GM18870 (cell line): Measurements from ENCODE around the gene FBXW8.
A peak's percentile ranks its signal among the peaks of the same experiment; 100 is the strongest.

Source experiments
- ATAC-seq: cut with Tn5 transposase; IDR thresholded peaks from one replicate; pipeline ENCODE4 v1.9.1; 2021; ENCODE audit warnings: moderate library complexity; ENCODE audit not compliant: unreplicated experiment

Gene FBXW8, protein sequence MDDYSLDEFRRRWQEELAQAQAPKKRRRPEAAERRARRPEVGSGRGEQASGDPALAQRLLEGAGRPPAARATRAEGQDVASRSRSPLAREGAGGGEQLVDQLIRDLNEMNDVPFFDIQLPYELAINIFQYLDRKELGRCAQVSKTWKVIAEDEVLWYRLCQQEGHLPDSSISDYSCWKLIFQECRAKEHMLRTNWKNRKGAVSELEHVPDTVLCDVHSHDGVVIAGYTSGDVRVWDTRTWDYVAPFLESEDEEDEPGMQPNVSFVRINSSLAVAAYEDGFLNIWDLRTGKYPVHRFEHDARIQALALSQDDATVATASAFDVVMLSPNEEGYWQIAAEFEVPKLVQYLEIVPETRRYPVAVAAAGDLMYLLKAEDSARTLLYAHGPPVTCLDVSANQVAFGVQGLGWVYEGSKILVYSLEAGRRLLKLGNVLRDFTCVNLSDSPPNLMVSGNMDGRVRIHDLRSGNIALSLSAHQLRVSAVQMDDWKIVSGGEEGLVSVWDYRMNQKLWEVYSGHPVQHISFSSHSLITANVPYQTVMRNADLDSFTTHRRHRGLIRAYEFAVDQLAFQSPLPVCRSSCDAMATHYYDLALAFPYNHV

DNA sequence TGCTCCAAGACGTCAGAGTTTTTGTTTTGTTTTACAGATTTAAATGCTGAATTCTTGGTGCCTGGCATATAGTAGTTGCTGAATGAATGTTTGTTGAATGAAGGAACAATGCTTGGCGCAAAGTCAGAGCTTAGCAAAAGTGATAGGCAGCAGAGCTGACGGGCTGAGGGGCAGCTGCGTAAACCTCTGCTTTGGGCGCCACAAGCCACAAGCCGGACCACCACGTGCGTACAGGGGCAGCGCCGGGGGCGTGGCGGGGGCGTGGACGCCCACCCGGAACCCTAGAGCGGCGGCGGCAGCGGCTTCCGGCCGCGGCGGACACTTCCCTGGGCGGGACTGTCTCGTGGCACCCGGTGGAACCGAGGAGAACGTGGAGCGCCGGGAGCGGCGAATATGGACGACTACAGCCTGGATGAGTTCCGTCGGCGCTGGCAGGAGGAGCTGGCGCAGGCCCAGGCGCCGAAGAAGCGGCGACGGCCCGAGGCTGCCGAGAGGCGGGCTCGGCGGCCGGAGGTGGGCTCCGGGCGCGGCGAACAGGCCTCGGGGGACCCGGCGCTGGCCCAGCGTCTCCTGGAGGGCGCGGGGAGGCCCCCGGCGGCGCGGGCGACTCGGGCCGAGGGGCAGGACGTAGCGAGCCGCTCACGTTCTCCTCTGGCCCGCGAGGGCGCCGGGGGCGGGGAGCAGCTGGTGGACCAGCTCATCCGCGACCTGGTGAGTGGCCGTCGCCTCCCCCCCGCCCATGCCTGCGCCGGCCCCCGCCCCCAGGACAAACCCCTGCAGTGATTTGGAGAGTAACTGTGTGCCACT, at the start of gene FBXW8:
FBXW8 (plus strand) TSS at position 306 of the 807 bp plus-strand sequence; CDS start at position 394, 88 bp downstream.
- peak; percentile 63 for ATAC-seq

DNA sequence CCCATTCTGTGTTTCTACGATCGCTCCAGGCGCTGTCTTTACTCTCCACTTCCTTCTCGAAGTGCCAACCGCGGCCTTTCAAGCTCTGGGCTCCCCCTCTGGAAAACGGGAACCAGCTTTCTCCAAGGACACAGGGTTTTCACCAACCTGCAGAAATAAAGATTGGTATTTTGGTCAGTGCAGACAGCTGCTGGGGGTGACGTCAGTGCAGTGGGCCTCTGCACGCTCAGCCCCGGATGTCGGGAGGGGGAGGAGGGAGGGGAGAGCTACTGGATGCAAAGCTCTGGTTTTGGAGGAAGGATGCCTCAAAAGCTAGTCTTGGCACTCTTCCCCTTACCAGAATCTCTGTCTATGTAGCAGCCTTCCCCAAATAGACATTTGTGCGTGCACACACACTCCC, 49.4 kb upstream of the FBXW8 start:
- ATAC-seq, result no peak

- no peak for ATAC-seq
Observed at GRCh38 chr12:116862167-116862566, 48.6 kb upstream of the FBXW8 start.

- no peak for ATAC-seq
Observed at GRCh38 chr12:116863275-116863767, 47.4 kb upstream of the FBXW8 start.

DNA sequence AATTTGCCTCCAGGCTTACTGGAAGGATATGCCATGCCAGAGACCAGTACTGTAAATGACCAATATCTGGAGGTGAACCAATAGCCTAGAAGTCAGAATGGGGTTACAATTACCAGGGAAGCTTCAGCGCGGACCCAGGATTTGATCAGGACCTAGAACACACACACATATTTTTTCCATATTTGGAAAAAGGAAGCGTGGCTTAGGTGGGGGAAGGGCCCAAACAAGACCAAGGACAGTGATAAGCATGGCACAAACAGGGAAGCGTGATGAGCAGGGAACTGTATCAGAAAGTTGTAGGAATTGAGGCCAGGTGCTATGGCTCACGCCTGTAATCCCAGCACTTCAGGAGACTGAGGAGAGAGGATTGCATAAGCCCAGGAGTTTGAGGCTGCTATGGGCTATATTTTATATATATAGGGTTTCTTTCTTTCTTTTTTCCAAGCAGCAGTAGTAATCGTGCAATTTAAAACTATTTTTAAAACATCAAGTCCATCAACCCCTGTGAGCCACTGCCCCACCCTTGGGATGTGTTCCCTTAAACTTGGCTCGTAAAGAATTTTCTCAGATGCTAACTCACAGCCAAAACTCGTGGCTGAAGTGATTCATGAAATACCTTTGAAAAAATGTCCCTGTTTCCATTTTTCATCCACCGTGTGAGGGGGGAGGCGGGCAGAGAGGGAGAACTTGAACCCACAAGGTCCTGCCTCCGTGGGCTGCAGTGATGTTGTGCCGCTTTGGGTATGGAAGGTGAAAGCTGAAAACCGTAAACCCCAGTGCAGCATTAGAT, 46.2 kb upstream of the FBXW8 start:
- no peak for ATAC-seq

- no peak for ATAC-seq
Observed at GRCh38 chr12:116867523-116867922, 43.2 kb upstream of the FBXW8 start.

GRCh38 chr12:116870306-116870705, 40.4 kb upstream of the FBXW8 start:
- ATAC-seq, result no peak

DNA sequence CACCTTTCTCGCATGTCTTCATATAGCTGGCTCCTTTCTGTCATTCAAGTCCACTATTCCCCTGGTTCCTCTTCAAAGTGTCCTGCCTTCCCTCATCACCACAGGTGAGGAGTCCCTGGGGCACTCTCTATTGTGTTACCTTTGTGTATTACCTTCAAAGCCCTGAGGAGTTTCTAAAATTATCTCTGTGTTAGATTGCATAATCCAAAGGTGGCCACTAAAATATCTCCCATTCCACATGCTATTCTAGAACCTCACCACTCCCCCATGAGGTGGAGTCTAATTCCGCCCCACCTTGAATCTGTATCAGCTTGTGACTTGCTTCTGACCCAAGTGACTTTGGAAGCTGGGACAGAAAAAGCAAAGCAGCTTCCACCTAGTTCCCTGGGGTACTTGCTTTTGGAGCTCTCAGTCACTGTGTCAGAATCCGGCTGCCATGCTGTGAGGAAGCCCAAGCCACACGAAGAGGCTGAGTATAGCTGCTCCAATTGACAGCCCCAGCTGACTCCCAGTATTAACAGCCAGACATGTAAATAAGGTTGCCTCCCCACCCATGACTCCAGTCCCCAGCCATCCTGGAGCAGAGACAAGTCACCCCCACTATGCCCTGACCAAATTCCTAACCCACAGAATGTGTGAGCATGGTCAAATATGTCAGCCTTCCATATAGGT, 36.3 kb upstream of the FBXW8 start:
- no peak for ATAC-seq

- ATAC-seq, result no peak
Observed at GRCh38 chr12:116876151-116876869, 34.4 kb upstream of the FBXW8 start.

- no peak for ATAC-seq
Observed at GRCh38 chr12:116878567-116879508, 31.9 kb upstream of the FBXW8 start.

DNA sequence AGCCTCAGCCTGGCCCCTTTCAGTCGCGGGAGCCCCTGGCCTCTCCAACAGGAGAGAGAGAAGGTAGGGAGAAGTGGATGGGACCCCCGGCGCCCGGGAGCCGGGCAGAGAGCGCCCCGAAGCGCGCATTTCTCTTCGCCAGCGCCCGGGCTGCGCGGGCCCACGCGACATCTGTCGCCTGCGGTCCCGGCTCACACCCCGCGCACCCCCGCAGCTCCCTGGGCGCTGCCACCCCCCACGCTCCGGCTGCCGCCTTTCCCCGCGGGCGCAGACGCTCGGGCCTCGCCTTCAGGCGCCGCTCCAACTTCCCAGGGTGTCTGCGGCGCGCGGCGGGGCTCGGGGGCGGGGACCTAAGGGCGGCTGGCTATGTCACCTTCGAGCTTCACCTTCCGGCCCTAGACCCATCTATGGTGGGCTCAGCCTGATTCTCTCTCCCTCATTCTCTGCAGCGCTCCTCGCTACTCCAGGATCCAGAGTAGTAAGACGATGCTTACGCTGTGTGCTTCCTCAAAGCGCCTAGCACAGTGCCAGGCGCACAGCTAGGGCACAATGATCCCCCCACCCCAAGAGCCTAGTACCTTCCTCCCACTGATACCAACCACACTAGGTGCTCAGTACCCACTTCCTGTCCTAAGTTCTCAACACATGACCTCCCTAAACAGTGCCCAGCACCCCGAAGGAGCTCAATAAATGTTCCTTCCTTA, 31.1 kb upstream of the FBXW8 start:
- no peak for ATAC-seq

DNA sequence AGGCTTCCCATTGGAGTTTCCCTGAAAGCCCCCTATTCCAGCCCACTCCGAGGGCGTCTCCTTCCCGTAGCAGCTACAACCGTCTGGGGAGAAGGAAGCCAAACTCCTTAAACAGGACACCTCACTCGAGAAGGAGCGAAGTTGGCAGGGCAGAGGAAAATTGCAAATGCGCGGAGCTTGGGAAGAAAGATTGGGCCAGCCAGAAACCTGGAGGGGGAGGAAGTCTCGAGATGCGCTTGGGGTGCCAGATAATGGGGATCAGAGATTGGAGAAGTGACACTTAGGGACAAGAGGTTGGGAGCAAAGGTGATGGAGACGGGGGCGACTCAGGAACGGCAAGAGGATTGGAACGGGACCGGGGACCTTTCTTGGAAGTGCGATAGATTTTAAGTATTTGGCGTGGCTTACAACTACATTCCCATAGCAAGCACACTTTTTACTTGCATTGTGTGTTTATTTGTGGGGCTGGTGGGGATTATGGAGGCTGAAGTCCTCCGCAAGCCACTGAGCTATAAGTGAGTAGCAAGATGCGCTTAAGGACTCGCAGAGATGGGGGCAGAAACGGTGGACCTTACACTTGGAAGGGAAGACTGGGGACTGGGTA, 30.4 kb upstream of the FBXW8 start:
- ATAC-seq, result no peak

DNA sequence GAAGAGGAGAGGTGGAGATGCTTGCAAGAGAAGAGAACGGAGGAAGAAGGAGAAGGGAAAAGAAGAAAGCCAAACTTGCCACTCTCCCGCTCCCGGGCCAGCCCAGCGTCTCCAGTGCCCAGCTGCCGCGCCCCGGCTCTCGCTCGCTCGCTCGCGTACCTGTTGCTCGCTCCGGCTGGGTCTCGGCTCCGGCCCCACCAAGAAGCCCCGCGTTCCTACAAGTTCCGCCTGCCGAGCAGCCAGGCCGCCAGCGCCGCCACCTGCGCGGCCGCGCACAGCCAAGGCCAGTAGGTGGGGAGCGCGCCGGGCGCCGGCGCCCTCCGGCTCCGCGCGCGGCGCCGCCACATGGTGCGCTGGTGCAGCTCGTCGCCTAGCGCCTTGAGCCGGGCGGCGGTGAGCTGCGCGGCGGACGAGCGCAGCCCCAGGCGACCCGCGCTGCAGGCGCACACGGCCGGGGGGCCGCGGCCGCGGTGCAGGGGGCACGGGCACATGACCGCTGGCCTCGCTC, 29.9 kb upstream of the FBXW8 start:
- ATAC-seq, result no peak

DNA sequence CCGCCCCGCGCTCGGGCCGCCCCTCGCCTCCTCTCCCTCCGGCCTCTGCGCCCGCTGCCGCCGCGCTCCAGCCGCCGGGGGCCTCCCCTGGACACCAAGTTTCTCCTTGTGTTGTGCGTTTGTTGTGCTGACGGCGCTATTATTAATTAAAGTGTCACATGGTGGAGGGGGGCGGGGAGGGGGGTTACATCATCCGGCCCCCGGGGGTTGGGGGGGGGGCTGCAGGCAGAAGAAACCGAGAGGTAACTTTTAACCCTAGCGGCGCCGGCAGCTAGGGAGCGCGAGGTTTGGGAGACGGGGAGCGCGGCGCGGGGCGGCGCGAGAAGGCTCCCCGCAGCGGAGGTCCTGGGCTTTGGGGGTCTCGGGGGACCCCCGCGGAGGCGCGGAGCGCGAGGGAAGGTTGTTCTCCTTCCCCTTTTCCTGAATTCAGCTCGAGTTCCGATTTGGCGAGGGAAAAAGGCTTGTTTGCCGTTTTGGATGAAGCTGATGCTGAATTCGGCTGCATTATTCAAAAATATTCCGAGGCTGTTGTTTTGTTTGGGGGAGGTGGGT, 29.3 kb upstream of the FBXW8 start, which contains the start of gene HRK:
HRK (minus strand) TSS at position 117 of the 552 bp plus-strand sequence. CDS start 134 bp downstream, outside the sequence.
- ATAC-seq, result no peak

GRCh38 chr12:116881877-116882507, 28.8 kb upstream of the FBXW8 start:
- no peak for ATAC-seq

DNA sequence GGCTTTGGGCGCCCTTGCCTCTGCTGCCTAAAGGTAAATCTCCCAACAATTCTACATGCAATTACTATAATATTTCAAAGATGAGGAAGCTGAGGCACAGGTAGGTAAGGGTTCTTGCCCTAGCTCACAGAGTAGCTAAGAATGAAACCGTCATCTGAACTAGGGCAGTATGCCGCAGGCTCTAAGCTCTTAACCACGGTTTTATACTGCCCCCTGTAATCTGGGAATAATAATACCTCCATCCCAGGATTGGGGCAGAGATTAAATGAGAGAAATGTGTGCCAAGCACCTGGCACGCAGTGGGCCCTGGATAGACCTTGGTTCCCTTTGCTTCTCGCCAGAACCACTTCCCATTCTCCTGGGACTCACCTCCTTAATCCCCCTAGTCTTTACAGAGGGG, 28.0 kb upstream of the FBXW8 start:
- no peak for ATAC-seq
